OCI-LY3 (cell line): ENCODE results near the gene LPIN2.
A peak's percentile ranks its signal among the peaks of the same experiment; 100 is the strongest.

Source experiments
- H2AFZ ChIP-seq: fragments of 200-600, 300-600 bp; shearing (Covaris generic); 2 replicates; pipeline ENCODE4 v1.6.0; 2014; ENCODE audit warnings: antibody characterized with exemption, low read depth, low read length
- H3K27ac ChIP-seq: fragments of 200-600, 300-600 bp; sonication (generic); 2 replicates; pipeline ENCODE4 v1.5.1; 2014; ENCODE audit warnings: mild to moderate bottlenecking, low read length, moderate library complexity, mixed read lengths
- H3K27me3 ChIP-seq: fragments of 200-600, 300-600 bp; sonication (generic); 2 replicates; pipeline ENCODE4 v1.6.1; 2014; ENCODE audit warnings: low read depth, low read length, mixed read lengths
- H3K36me3 ChIP-seq: fragments of 200-600, 300-600 bp; sonication (generic); replicated peaks from 2 replicates; pipeline ENCODE3; 2014; ENCODE audit warnings: low read depth, low read length, mixed read lengths
- H3K4me1 ChIP-seq: fragments of 300-600, 200-600 bp; sonication (generic); 2 replicates; pipeline ENCODE4 v1.6.1; 2014; ENCODE audit warnings: low read length, mixed read lengths
- H3K4me2 ChIP-seq: fragments of 200-600, 300-600 bp; sonication (generic); 2 replicates; pipeline ENCODE4 v1.6.1; 2014; ENCODE audit warnings: low read length, mixed read lengths
- H3K4me3 ChIP-seq: fragments of 300-600, 200-600 bp; sonication (generic); 2 replicates; pipeline ENCODE4 v1.5.1; 2014; ENCODE audit warnings: antibody characterized with exemption, mild to moderate bottlenecking, low read length, moderate library complexity
- H3K79me2 ChIP-seq: fragments of 300-600, 200-600 bp; shearing (Covaris generic); 2 replicates; pipeline ENCODE4 v1.6.1; 2014; ENCODE audit warnings: mild to moderate bottlenecking, low read length, mixed read lengths
- H3K9ac ChIP-seq: fragments of 300-600, 200-600 bp; shearing (Covaris generic); 2 replicates; pipeline ENCODE4 v1.6.0; 2014; ENCODE audit warnings: mild to moderate bottlenecking, low read length, moderate library complexity
- H3K9me3 ChIP-seq: fragments of 200-600, 300-600 bp; shearing (Covaris generic); 2 replicates; pipeline ENCODE4 v1.6.1; 2014; ENCODE audit warnings: low read length, mixed read lengths; ENCODE audit not compliant: insufficient read depth
- H4K20me1 ChIP-seq: fragments of 200-600, 300-600 bp; sonication (generic); 2 replicates; pipeline ENCODE4 v1.6.1; 2016; ENCODE audit warnings: low read length, mixed read lengths; ENCODE audit not compliant: insufficient read depth
- EZH2phosphoT487 ChIP-seq: fragments of 200-600 bp; shearing (Covaris generic); IDR thresholded peaks from 2 replicates; pipeline ENCODE4 v1.6.1; 2018; ENCODE audit warnings: antibody characterized with exemption, mixed run types, low read depth
- TF ChIP-seq, protein P1 (sequence below): fragments of 200-600, 300-600 bp; sonication (generic); IDR thresholded peaks from 2 replicates; pipeline ENCODE4 v1.5.1; 2014; ENCODE audit warnings: antibody characterized with exemption, low read length, low read depth

Gene LPIN2

GRCh38 chr18:2965797-2966196 is 47.1 kb downstream of the LPIN2 start:
- H3K27ac ChIP-seq, result peak overlapping the region; percentile 99
- TF ChIP-seq, protein P1, sequence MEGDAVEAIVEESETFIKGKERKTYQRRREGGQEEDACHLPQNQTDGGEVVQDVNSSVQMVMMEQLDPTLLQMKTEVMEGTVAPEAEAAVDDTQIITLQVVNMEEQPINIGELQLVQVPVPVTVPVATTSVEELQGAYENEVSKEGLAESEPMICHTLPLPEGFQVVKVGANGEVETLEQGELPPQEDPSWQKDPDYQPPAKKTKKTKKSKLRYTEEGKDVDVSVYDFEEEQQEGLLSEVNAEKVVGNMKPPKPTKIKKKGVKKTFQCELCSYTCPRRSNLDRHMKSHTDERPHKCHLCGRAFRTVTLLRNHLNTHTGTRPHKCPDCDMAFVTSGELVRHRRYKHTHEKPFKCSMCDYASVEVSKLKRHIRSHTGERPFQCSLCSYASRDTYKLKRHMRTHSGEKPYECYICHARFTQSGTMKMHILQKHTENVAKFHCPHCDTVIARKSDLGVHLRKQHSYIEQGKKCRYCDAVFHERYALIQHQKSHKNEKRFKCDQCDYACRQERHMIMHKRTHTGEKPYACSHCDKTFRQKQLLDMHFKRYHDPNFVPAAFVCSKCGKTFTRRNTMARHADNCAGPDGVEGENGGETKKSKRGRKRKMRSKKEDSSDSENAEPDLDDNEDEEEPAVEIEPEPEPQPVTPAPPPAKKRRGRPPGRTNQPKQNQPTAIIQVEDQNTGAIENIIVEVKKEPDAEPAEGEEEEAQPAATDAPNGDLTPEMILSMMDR, result no peak
- no peak for TF ChIP-seq EZH2phosphoT487
- no peak overlapping the region for H2AFZ ChIP-seq

GRCh38 chr18:2964361-2965010 is 48.5 kb downstream of the LPIN2 start:
- Histone ChIP-seq H3K4me3 (no peak overlapping the region), H4K20me1 (no peaks in the 10 kb centered on the region), H3K9ac (peak overlapping the region; percentile 97; the same call in 1 of the 2 replicates), H3K36me3 (peaks cover 13% of the 10 kb centered on the region), H3K9me3 (no peaks in the 10 kb centered on the region), H3K27me3 (no peaks in the 10 kb centered on the region), H3K27ac (peak overlapping the region; percentile 99), H3K4me2 (peak overlapping the region; percentile 12), H3K4me1 (peaks cover 98% of the 10 kb centered on the region), H2AFZ (no peak overlapping the region), H3K79me2 (peaks cover 78% of the 10 kb centered on the region)
- TF ChIP-seq, protein P1, result no peak

More at GRCh38 chr18:2965797-2966196, 47.1 kb downstream of the LPIN2 start:
- no peaks in the 10 kb centered on the region for H4K20me1 ChIP-seq
- peak overlapping the region; percentile 87 for H3K9ac ChIP-seq
- peaks cover 88% of the 10 kb centered on the region for H3K79me2 ChIP-seq
- H3K4me3 ChIP-seq, result no peak overlapping the region
- H3K36me3 ChIP-seq, result peaks cover 10% of the 10 kb centered on the region
- no peaks in the 10 kb centered on the region for H3K9me3 ChIP-seq
- peaks cover 100% of the 10 kb centered on the region for H3K4me1 ChIP-seq
- no peaks in the 10 kb centered on the region for H3K27me3 ChIP-seq
- H3K4me2 ChIP-seq, result peak overlapping the region; percentile 72
